Right hindlimb (tissue), 1 donor: ENCODE measurements around the gene USP49.
"Not testable (repeated sequence)": the region's sequence is repeated elsewhere in the genome, so short reads cannot be mapped to it uniquely, and the experiment has no call there.

ENCODE experiments used
- DNase-seq: peaks from one replicate; pipeline ENCODE4 v3.0.0-alpha.2; 2018

Gene USP49

DNA sequence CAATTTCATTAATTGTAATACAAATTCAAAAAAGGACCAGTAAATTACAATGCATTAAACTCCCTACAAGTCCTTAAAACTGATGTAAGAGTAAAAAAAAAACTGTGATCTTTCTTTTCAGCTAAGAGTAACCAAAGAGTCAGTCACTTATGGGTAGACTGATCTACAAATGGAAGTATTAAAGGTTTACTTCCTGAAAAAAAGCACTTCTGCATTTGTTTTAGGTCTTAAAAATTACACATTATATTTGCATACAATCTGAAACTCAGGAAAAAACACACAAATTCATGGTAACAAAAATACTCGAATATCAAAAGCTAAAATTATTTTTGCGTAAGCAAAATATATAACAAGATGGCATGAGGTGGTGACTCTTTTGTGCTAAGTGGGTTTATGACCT is 23.5 kb downstream of the USP49 start:
- no peak for DNase-seq

DNA sequence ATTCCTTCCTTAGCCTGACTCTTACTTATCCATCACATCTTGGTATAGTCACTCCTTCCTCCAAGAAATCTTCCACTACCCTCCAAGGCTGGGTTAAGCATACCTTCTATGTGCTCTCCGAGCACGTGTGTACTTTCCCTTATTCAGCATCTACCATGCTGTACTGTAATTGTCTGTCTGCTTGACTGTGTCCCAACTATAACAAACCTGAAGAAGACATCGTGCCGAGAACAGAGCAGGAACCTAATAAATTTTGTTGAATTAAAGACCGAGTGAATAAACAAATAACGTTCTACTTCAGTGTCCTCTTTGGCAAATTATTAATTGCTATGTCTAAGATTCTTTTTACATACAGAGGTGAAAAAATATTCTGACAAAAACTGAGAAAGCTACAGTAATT is 35.8 kb downstream of the USP49 start:
- DNase-seq, result no peak

DNA sequence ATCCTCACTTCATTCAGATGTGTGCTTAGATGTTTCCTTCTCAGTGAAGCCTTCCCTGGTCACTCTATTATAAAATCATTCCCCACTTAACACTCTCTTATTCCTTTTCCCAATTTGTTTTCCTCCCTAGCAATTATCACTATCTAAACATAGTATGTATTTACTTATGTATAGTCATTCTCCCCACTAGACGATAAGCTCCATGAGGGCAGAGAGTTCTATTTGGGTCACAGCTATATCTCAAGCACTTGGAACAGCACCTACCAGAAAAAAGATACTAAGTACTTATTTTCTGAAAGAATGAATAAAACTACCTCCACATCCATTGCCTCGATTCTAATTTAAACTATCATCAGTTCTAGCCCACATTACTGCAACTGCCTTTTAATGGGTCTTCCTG is 36.5 kb downstream of the USP49 start:
- no peak for DNase-seq

DNA sequence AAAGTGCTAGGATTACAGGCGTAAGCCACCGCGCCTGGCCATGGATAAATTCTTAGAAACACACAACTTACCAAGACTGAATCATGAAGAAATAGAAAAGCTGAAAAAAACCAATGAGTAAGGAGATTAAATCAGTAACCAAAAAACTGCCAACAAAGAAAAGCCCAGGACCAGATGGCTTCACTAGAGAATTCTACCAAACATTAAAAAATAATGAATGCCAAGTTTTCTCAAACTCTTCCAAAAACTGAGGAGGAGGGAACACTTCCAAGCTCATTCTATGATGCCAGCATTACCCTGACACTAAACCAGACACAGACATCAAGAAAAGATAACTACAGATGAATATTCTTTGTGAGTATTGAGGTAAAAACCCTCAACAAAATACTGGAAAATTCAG is 44.3 kb downstream of the USP49 start:
- no peak for DNase-seq

DNA sequence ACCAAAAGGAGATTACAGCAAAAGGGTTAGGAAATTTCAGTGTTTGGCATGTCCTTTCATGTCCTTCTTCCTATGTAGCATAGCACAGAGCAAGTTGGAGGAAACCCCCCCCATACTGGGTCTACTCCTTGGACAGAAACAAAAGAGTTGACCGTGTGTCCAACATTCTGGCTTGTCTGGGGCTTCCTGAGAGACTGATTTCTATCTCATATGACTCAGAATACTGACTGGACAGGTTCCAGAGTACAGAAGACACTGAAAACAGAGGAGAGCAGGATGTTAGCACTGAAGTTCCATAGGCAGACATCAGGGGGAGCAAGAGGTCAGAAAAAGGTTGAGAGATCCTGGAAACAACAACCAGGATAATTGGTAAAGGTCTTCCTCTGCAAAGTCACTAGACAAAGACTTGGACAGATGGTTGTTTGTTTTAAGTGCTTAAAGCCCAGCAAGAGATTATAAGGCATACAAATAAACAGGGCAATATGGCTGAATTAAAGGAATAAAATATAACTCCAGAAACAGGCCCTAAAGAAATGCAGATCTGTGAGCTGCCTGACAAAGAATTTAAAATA is 48.4 kb downstream of the USP49 start:
- peak; percentile 59 for DNase-seq

DNA sequence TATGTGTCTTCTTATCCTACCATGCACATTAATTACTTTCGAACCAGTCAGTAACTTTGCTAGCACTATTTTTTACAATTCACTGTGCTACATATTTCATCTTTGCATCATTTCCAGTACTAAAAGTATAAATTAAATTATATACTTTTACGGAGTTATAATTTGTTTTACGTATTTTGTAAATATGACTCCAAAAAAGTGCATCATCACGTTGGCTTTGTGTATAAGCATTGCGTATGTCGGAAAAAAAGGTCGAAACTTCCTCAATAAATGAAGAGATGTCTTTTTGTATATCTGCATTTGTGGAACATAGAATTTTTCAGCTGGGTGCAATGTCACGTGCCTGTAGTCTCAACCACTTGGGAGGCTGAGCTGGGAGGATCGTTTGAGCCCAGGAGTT is 52.0 kb downstream of the USP49 start:
- no peak for DNase-seq

DNA sequence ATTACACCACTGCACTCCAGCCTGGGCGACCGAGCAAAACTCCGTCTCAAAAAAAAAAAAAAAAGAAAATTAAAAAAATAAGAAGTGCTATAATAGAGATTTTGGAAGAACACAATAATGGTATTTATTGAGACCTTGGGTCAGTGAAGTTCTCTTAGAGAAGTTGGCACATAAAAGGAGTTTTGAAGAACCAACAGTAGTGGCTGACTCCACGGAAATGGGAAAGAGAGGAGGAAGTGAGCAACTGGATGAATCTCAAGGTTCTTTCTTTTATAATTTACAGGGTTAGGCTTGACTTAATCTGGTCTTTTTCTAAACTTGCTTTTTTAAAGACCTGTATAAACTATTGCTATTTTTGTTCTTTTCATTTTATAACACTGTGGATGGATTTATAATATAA is 54.8 kb downstream of the USP49 start:
- no peak for DNase-seq

DNA sequence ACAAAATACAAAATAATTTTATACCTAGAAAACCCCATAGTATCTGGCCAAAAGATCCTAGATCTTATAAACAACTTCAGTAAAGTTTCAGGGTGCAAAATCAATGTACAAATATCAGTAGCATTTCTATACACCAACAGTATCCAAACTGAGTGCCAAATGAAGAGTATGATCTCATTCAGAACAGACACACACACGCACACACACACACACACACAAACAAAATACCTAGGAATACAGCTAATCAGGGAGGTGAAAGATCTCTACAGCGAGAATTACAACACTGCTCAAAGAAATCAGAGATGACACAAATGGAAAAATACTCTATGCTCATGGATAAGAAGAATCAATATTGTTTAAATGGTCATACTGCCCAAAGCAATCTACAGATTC is 58.5 kb downstream of the USP49 start:
- no peak for DNase-seq

DNA sequence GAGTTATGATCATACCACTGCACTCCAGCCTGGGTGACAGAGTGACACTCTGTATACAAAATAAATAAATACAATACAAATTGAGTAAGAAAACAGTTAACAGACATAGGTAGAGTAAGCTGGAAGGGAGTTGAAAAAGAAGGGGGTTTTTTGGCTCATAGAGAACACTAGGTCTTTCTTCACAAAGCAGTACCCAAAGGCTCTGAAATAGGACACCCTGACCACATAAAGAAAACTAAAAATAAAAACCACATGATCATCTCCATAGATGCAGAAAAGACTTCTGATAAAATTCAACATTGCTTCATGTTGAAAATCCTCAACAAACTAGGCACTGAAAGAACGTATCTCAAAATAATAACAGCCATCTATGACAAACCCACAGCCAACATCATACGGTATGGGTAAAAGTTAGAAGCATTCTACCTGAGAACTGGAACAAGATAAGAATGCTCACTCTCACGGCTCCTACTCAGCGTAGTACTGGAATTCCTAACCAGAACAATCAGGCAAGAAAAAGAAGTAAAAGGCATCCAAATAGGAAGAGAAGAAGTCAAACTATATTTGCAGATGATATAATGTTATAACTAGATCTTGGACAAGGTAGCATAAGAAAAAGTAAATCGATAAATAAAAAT is 59.0 kb downstream of the USP49 start:
- DNase-seq, result no peak

DNA sequence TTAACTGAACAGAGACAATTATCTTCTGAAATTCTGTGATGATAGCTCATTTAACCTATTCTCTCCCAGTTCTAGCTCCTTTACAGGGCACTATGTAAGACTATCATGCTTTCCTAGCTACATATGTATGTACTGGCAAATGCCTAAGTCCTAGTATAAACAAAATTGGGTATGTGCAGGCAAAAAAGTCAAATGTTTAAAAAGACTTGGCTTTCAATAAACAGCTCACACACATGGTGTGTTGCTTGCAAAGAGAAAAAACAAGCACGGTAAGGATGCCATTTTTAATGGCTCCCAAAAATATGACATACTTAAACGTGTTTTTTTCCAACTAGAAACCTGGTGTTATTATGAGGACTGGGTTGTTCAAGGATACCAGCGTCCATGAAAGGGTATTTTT is 62.9 kb downstream of the USP49 start:
- DNase-seq, result no peak

DNA sequence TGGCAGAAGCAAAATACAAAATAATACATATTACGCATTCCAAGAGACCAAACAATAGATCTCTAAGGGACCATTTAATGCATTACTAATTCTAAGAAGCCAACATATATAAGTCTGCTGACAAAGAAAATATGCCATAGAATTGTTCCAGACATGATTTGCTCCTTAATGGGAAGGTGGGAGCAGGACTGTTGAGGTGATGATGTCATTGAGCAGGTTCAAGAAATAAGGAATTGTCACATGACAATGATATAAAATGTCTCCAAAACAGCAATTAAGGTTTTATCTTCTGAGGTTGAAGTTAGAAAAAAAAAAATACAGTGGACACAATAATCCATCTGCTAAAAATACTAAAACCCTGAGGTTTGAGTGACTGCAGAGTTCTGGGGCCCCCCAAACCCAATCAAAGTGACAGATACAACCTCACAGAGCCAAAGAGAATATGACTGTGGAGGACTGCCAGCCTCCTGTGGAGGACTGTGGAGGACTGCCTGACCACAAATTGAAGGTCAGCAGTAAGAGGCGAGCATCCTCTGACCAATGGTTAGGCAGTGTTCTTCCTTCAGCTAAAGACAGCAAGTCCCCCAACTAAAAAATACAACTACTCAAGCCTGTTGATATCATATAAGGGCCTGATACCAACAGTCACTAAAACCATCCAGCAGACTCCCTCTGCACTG is 68.7 kb downstream of the USP49 start:
- DNase-seq, result peak; percentile 23

DNA sequence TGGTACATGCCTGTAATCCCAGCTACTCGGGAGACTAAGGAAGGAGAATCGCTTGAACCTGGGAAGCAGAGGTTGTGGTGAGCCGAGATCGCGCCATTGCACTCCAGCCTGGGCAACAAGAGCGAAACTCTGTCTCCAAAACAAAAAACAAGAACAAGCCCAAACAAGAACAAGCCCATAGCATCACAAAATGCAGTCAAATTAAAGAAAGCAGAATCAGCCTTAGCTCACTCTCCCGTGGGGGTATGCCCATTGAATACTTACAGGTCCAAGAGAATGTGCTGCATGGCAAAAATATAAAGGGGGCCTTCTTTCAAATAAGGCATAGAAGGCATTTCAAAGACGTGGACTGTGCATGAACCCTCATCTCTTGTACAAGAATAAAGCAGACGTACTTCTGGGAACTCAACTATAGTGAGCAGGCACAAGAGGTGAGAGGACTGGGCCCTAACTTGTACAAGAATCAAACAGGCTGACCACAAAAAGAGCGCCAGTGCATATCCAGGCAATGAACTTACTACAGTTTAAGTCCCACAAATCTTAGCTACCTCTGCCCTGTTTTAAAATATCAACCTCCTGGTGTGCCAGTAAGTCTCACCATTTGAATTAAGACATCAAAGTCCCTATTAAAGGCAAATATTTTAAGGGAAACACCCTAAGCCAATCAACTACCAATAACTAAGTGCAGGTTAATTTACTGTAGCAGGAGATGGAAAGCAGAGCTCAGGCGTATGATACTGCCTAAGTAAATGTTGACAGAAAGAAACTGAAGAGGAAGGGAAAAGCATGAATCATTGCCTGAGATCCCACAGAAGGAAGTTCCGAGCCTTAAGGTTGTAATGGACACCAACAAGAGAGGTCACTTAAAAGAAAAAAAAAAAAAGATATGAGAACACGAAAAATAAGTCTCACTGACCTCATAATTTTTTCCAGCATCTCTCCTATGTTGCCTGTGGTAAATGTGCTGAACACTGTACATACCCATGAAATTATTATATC is 70.3 kb downstream of the USP49 start:
- no peak for DNase-seq

DNA sequence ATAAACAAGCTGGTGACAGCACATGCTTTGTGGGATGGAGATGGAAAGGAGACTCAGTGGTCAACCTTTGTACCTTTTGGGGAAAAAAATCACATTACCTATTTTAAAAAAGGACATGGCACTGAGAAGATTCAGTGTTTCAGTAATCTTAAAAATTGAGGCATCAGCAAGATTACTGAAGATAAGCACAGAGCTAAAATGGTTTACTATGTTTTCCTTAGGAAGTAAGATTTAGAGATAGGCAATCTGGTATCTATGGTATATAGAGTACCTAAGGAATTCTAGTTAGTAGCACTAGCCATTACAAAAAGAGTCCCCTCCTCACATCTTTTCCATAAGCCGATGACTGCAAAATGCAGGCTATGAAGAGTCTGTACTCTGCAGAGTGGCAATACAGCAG is 72.0 kb downstream of the USP49 start:
- no peak for DNase-seq

DNA sequence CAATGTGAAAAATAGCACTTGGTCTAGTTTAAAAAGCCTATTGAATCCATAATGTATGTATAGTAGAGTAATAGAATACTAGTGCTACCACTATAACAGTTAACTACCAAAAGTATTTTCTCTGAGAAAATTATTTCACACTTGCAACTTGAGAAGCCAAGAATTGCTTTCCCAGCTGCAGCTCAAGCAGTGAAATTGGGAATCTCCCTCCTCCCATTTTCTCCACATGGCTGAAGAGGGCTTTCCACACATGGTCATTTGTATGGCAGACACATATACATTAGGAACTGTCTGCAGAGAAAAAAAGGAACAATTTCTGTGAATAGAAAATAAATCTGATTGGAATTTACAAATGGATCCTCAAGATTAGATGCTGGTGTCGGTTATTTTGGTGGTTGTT is 73.2 kb downstream of the USP49 start:
- DNase-seq, result no peak

DNA sequence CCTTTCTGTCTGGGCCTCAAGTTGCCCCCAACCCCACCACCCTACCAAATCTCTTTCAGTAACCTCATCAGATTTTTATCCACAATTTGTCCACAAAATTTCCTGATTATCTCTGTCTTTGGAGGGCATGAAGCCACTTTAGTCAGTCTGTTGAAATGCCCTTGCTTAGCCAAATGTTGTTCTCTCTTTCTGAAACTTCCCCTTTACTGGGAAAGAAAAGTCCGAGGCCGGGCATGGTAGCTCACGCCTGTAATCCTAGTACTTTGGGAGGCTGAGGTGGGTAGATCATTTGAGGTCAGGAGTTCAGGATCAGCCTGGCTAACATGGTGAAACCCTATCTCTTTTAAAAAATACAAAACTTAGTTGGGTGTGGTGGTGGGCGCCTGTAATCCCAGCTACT is 73.9 kb downstream of the USP49 start:
- DNase-seq, result no peak

DNA sequence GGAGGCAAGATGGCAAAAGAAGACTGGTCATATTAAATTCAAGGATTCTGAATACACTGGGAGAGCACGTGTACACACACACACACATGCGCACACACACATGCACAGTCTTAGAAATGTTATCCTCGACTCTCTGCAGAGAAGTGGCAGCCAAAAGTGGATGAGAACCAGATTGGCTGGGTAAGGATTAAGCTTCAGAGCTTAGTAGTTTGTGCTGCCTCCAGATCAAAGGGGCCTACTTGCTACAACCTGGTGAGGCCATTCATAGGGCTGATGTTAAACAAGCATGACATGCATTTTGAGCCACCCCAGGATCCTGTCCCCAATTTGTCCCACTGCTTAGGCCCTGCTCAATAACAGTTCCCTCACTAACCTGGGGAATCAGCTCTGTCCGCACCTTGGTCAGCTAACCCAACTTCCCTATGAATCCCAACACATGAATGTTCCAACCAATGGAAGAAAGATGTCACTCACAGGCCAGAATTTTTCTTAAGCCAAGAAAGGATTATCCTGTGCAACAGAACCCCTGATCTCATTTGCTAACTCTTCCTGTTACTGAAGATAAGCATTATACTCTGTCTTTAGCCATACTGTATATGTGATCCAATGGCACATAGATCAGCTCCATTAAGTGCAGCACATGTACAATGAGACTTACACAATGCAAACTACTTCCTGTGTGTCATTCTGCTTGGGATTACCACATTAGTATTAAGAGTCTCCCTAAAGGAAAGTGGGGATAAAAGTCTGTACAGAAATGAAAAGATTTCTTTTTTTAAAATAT is 76.7 kb downstream of the USP49 start:
- DNase-seq, result no peak

DNA sequence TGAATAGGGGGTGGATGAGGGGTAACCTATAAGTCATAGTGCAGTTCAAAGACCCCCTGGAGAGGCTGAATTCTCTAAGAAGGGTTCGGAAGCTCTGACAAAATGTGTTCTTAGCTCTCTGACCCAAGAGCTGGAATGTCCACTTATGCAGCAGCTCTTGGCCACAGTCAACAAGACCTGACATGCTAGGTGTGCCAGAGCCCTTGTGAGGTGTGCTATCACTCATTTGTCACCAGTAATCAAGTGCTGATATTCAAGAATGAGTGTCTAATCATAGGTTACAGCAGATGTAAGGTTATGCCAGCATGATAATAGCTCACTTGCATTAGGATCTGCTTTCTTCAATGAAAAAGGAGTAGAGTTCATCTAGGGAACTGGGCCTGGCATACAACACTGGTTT is 79.6 kb downstream of the USP49 start:
- DNase-seq, result no peak

DNA sequence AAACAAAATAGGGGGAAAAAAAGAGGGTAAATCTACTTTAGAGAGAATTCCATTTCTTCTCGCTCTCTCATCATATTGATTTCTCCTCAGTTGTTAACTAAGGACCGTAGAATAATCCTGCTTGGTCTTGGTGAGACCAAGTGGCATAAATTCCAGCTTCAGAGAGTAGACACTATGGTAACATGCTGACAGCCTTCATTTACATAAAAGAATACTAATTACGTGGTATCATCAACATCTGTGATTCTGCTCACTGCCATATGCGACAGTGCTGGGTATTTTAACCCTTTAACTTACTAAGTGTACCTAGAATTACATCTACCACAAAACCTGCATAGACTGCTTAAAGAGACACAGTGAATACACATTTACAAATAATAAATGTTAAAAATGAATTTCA is 80.5 kb downstream of the USP49 start:
- no peak for DNase-seq

DNA sequence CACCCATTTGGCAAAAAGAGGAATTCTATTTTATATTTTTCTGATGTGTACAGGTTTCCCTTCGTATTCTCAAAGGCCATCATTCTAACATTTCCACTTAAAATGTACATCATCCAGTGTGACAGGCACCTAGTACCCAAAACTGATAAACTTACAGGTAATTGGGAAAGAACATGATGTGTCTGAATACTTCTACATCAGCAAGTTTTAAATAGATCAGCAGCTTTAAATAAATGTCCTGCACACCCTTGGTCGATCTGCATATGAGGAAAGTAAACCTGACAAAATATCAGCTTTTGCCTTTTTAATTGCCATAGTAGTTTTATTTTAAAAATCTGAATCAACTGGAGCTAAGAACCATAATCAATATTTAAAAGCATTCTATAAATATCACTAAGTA is 81.2 kb downstream of the USP49 start:
- DNase-seq, result no peak

DNA sequence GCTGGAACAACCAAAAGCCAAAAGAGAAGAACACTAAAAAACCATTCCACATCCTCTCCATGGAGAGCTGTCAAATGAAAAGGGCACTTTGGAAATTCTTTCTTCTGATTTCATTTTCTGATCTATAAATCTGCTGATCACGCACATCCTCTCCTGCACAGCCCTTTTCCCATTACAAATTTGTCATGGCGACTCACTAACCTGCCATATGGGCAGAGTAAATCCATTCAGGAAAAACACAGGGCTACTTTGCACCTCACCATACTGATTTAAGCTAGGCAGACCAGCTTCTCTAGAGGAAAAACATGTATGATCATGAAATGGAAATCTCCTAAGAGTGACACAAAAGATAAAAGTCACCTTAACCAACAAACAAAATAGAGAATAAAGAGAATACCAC is 81.7 kb downstream of the USP49 start:
- no peak for DNase-seq

DNA sequence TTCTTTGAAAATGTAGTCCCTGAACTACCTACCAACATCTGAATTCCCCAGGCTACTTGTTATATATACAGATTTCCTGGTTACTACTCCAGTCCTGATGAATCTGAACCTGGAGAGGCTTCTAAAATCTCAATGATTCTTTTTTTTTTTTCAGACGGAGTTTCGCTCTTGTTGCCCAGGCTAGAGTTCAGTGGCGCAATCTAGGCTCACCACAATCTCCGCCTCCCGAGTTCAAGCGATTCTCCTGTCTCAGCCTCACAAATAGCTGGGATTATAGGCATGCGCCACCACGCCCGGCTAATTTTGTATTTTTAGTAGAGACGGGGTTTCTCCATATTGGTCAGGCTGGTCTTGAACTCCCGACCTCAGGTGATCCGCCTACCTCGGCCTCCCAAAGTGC is 83.2 kb downstream of the USP49 start:
- not testable (repeated sequence) for DNase-seq

DNA sequence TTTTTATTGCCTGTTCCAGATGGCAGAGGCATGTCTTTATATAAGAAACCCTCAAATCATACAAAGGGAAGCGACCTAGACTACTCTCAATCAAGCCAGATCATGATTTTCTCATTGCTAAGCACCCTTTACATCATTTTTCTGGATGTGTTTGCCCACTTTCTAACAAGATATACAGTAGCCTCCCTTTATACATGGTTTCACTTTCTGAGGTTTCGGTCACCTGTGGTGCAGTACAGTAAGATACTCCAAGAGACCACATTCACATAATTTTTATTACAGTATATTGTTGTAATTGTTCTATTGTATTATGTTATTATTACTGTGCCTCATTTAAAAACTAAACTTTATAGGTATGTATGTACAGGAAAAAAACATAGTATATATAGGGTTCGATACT is 84.1 kb downstream of the USP49 start:
- no peak for DNase-seq
